ENCODE data around the gene FAM25A. TPM values are rescaled to one million over a fixed set of nuclear protein-coding genes. Genes with fewer than 3 reads are reported as not detected.

Gene FAM25A
- total and polyA plus RNA-seq, 12 donors: not detected

- no peak for DNase-seq
- 55 to 68% methylated on average over 1 of the region's 1 CpG for WGBS, 2 donors
- Histone ChIP-seq H3K27ac (no peak overlapping the region), H3K9me3 (no peaks in the 10 kb centered on the region), H3K36me3 (peaks cover 0 to 100% (median 54%) of the 10 kb centered on the region in 9 donors), H3K4me3 (no peak overlapping the region), H3K27me3 (no peaks in the 10 kb centered on the region), H3K4me1 (peaks cover 0 to 27% (median 8%) of the 10 kb centered on the region in 9 donors)
- no peak for ATAC-seq
- TF ChIP-seq, protein P1, sequence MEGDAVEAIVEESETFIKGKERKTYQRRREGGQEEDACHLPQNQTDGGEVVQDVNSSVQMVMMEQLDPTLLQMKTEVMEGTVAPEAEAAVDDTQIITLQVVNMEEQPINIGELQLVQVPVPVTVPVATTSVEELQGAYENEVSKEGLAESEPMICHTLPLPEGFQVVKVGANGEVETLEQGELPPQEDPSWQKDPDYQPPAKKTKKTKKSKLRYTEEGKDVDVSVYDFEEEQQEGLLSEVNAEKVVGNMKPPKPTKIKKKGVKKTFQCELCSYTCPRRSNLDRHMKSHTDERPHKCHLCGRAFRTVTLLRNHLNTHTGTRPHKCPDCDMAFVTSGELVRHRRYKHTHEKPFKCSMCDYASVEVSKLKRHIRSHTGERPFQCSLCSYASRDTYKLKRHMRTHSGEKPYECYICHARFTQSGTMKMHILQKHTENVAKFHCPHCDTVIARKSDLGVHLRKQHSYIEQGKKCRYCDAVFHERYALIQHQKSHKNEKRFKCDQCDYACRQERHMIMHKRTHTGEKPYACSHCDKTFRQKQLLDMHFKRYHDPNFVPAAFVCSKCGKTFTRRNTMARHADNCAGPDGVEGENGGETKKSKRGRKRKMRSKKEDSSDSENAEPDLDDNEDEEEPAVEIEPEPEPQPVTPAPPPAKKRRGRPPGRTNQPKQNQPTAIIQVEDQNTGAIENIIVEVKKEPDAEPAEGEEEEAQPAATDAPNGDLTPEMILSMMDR (IDR thresholded peaks at IDR 0.05): no peak
- intact Hi-C loops (cut with DNase I): loop anchor here in 1 of 10 donors (10.0 kb wide), 1 partner anchor 73 kb away; no protein-coding TSS in a partner anchor
These were observed 38.1 kb downstream of the FAM25A start for GRCh38 chr10:87058171-87058570.

DNA sequence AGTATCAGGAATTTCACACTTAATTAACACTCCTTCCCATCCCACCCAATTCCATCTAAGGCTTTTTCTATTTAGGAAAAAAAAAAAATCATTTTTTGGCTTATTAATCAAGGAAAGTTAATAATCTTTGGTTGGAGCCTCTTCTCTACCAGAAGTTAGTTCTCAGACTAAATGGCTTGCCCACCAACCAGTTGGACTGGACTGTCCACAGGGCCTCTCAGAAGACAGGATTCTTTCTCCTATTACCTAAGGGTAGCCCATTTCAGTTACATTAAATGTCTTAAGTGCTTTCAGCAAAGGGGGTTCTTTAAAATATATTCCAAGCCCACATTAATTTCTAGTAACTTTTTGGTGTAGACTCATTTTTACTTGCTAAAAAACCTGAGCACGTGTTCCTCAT, 39.3 kb downstream of the FAM25A start:
- H3K27me3 ChIP-seq: no peaks in the 10 kb centered on the region
- peaks cover 0 to 14% (median 2%) of the 10 kb centered on the region in 9 donors for H3K4me1 ChIP-seq
- no peak overlapping the region for H3K4me3 ChIP-seq
- ATAC-seq (no peak), DNase-seq (no peak)
- H3K36me3 ChIP-seq: peaks cover 0 to 100% (median 61%) of the 10 kb centered on the region in 9 donors
- 95 to 96% methylated on average over 1 of the region's 1 CpG for WGBS, 2 donors
- no peak overlapping the region for H3K27ac ChIP-seq
- TF ChIP-seq, protein P1 (IDR thresholded peaks at IDR 0.05): no peak
- intact Hi-C loops (cut with DNase I): loop anchor here in 1 of 10 donors (10.0 kb wide), 1 partner anchor 75 kb away; no protein-coding TSS in a partner anchor
- no peaks in the 10 kb centered on the region for H3K9me3 ChIP-seq

GRCh38 chr10:87060280-87060928, 40.3 kb downstream of the FAM25A start:
- no peaks in the 10 kb centered on the region for H3K9me3 ChIP-seq
- no peak overlapping the region for H3K27ac ChIP-seq
- H3K27me3 ChIP-seq: no peaks in the 10 kb centered on the region
- DNase-seq (no peak), ATAC-seq (no peak)
- H3K4me1 ChIP-seq: peaks cover 0 to 4% (median 0%) of the 10 kb centered on the region in 9 donors
- peaks cover 0 to 100% (median 61%) of the 10 kb centered on the region in 9 donors for H3K36me3 ChIP-seq
- intact Hi-C loops (cut with DNase I): no loop called here
- TF ChIP-seq, protein P1 (IDR thresholded peaks at IDR 0.05): no peak
- WGBS, 2 donors: 90 to 93% methylated on average over 6 of the region's 6 CpGs
- H3K4me3 ChIP-seq: no peak overlapping the region

DNA sequence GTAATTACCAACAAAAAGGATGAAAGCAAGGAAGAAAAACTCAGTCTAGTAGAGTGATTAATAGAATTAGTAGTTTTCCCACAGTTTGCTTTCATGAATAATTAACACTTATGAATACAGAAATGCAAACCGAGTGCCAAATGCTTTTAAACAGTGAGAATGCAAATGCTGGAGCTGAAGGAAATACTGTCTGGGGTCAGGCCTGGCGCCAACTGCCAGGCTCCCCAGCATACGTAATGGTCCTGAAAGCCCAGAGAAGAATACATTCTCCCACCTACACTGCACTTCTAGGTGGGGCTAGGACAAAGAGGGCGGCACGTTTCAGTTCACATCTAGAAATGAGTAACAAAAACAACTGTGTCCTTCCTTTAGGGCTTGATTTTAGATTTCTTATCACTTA, 44.6 kb downstream of the FAM25A start:
- Histone ChIP-seq H3K27me3 (no peaks in the 10 kb centered on the region), H3K27ac (no peak overlapping the region), H3K9me3 (no peaks in the 10 kb centered on the region), H3K4me1 (no peaks in the 10 kb centered on the region), H3K36me3 (peaks cover 0 to 100% (median 68%) of the 10 kb centered on the region in 9 donors), H3K4me3 (no peak overlapping the region)
- ATAC-seq (no peak), DNase-seq (no peak)
- WGBS, 2 donors: 84 to 85% methylated on average over 5 of the region's 5 CpGs
- intact Hi-C loops (cut with DNase I): no loop called here
- TF ChIP-seq, protein P1 (IDR thresholded peaks at IDR 0.05): no peak

Measured in heart right ventricle (tissue), 16 donors.